Myocyte (in vitro differentiated cells): Measurements from ENCODE around the gene CLEC20A. TPM values are rescaled to one million over a fixed set of nuclear protein-coding genes. Genes with fewer than 3 reads are reported as not detected.
"Not testable (repeated sequence)": the region's sequence is repeated elsewhere in the genome, so short reads cannot be mapped to it uniquely, and the experiment has no call there.

Experiments used
- DNase-seq: peaks from one replicate; pipeline ENCODE4 v3.0.0-alpha.2; 2012; ENCODE audit warnings: low read depth
- total RNA-seq: library from RNA; depleted of rRNA; stranded (reverse); fragments of >200 nt; gene quantifications from 2 replicates; pipeline ENCODE4 v1.2.3, GENCODE V29; 2014

Gene CLEC20A
- total RNA-seq, 1 donor from 2014 or later, result not detected

- no peak for DNase-seq
Observed at GRCh38 chr1:178529364-178530036, 32.7 kb upstream of the CLEC20A start.

- no peak for DNase-seq
Observed at GRCh38 chr1:178528953-178529335, 32.2 kb upstream of the CLEC20A start.

- no peak for DNase-seq
Observed at GRCh38 chr1:178528228-178528952, 31.6 kb upstream of the CLEC20A start.

- no peak for DNase-seq
Observed at GRCh38 chr1:178527117-178527516, 30.4 kb upstream of the CLEC20A start.

GRCh38 chr1:178521241-178521640, 24.5 kb upstream of the CLEC20A start:
- no peak for DNase-seq

- DNase-seq, result no peak
Observed at GRCh38 chr1:178520803-178521202, 24.0 kb upstream of the CLEC20A start.

GRCh38 chr1:178518894-178519293, 22.1 kb upstream of the CLEC20A start:
- no peak for DNase-seq

GRCh38 chr1:178516110-178516509, 19.3 kb upstream of the CLEC20A start:
- no peak for DNase-seq

- no peak for DNase-seq
Observed at GRCh38 chr1:178513278-178513983, 16.7 kb upstream of the CLEC20A start.

- DNase-seq, result no peak
Observed at GRCh38 chr1:178512566-178513277, 16.0 kb upstream of the CLEC20A start, which contains the start of gene TEX35. Gene TEX35, plus strand, starts transcription at chr1:178513109. Its CDS starts 80 bp downstream, at chr1:178513189.

GRCh38 chr1:178510155-178510554, 13.4 kb upstream of the CLEC20A start:
- no peak for DNase-seq

- no peak for DNase-seq
Observed at GRCh38 chr1:178509414-178510007, 12.7 kb upstream of the CLEC20A start.

- no peak for DNase-seq
Observed at GRCh38 chr1:178506669-178507068, 9.9 kb upstream of the CLEC20A start.

GRCh38 chr1:178506177-178506576, 9.4 kb upstream of the CLEC20A start:
- DNase-seq, result no peak

GRCh38 chr1:178504286-178504685, 7.5 kb upstream of the CLEC20A start:
- no peak for DNase-seq

GRCh38 chr1:178503849-178504248, 7.1 kb upstream of the CLEC20A start:
- DNase-seq, result no peak

- DNase-seq, result not testable (repeated sequence)
Observed at GRCh38 chr1:178503316-178503715, 6.6 kb upstream of the CLEC20A start.

- no peak for DNase-seq
Observed at GRCh38 chr1:178502856-178503255, 6.1 kb upstream of the CLEC20A start.

GRCh38 chr1:178502330-178502714, 5.6 kb upstream of the CLEC20A start:
- DNase-seq, result no peak

GRCh38 chr1:178501705-178502329, 5.1 kb upstream of the CLEC20A start:
- peak; percentile 84 for DNase-seq
